IMR-90 (cell line): Measurements from ENCODE around the gene RAET1G. TPM values are rescaled to one million over a fixed set of nuclear protein-coding genes. Genes with fewer than 3 reads are reported as not detected.
"Not testable (repeated sequence)": the region's sequence is repeated elsewhere in the genome, so short reads cannot be mapped to it uniquely, and the experiment has no call there.

ENCODE experiments used
- ATAC-seq: fragments of 200-7000 bp; cut with Tn5 transposase; 2 replicates; pipeline ENCODE4 v1.9.1; 2020; ENCODE audit warnings: low read depth, mild to moderate bottlenecking, moderate library complexity
- BruUV-seq: library from RNA; stranded (reverse); fragments of 400-500 nt; replicated peaks from 2 replicates; lab custom pipeline; 2021; lab: Mats Ljungman, UMichigan
- CTCF ChIA-PET: fragments of 300-600 bp; formaldehyde crosslinking; extraction: SDS; loops from one replicate; lab custom pipeline; 2021; ENCODE audit warnings: antibody characterized with exemption; lab: Yijun Ruan, JAX
- POLR2A ChIA-PET: fragments of 300-600 bp; sonication (Branson Sonifier 250); formaldehyde crosslinking; loops from one replicate; lab custom pipeline; 2022; ENCODE audit warnings: antibody characterized with exemption; ENCODE audit not compliant: unreplicated experiment; lab: Charles Lee
- DNase-seq: peaks from one replicate; pipeline ENCODE4 v3.0.0; 2013
- H2AFZ ChIP-seq: replicated peaks from 2 replicates; pipeline ENCODE3; 2013; ENCODE audit warnings: low read length, mild to moderate bottlenecking; ENCODE audit not compliant: poor library complexity
- H2AK5ac ChIP-seq: 2 replicates; pipeline ENCODE4 v1.6.1; 2013; ENCODE audit warnings: low read depth, low read length, inconsistent platforms
- H2AK9ac ChIP-seq: replicated peaks from 2 replicates; pipeline ENCODE3; 2013; ENCODE audit warnings: mild to moderate bottlenecking, low read depth, low read length, moderate library complexity; ENCODE audit not compliant: poor library complexity
- H2BK120ac ChIP-seq: 2 replicates; pipeline ENCODE4 v1.6.1; 2013; ENCODE audit warnings: low read depth, low read length, inconsistent platforms
- H2BK15ac ChIP-seq: 3 replicates; pipeline ENCODE4 v1.6.1; 2013; ENCODE audit warnings: low read depth, low read length, inconsistent platforms
- H2BK20ac ChIP-seq: 2 replicates; pipeline ENCODE4 v1.6.1; 2013; ENCODE audit warnings: low read depth, mild to moderate bottlenecking, inconsistent platforms, low read length, moderate library complexity
- H2BK5ac ChIP-seq: 2 replicates; pipeline ENCODE4 v1.6.1; 2013; ENCODE audit warnings: mild to moderate bottlenecking, low read depth, low read length, inconsistent platforms; ENCODE audit not compliant: poor library complexity, severe bottlenecking
- H3K14ac ChIP-seq: replicated peaks from 2 replicates; pipeline ENCODE4 v1.6.1; 2013; ENCODE audit warnings: low read depth, low read length, inconsistent platforms
- H3K18ac ChIP-seq: 2 replicates; pipeline ENCODE4 v1.6.1; 2013; ENCODE audit warnings: low read depth, low read length, control low read depth
- H3K23ac ChIP-seq: 2 replicates; pipeline ENCODE4 v1.6.1; 2013; ENCODE audit warnings: low read depth, low read length, inconsistent platforms
- H3K27ac ChIP-seq: 2 replicates; pipeline ENCODE4 v1.5.1; 2013; ENCODE audit warnings: mild to moderate bottlenecking, control low read depth, low read length; ENCODE audit not compliant: insufficient read depth
- H3K27me3 ChIP-seq: 2 replicates; pipeline ENCODE4 v1.6.1; 2013; ENCODE audit warnings: low read length; ENCODE audit not compliant: control insufficient read depth, insufficient read depth
- H3K36me3 ChIP-seq: 2 replicates; pipeline ENCODE4 v1.6.1; 2013; ENCODE audit warnings: low read length, mixed read lengths; ENCODE audit not compliant: control insufficient read depth, insufficient read depth
- H3K4ac ChIP-seq: 2 replicates; pipeline ENCODE4 v1.6.1; 2013; ENCODE audit warnings: low read depth, low read length, inconsistent platforms
- H3K4me1 ChIP-seq: 2 replicates; pipeline ENCODE4 v1.6.1; 2013; ENCODE audit warnings: low read length, mixed read lengths; ENCODE audit not compliant: control insufficient read depth, insufficient read depth
- H3K4me2 ChIP-seq: 2 replicates; pipeline ENCODE4 v1.6.1; 2013; ENCODE audit warnings: low read depth, mild to moderate bottlenecking, control low read depth, low read length, moderate library complexity
- H3K4me3 ChIP-seq: 2 replicates; pipeline ENCODE4 v1.5.1; 2013; ENCODE audit warnings: low read depth, mild to moderate bottlenecking, control low read depth, low read length, moderate library complexity; ENCODE audit not compliant: insufficient read depth
- H3K56ac ChIP-seq: 2 replicates; pipeline ENCODE4 v1.6.1; 2013; ENCODE audit warnings: low read length, inconsistent platforms; ENCODE audit not compliant: insufficient read depth; ENCODE audit errors: extremely low read depth
- H3K79me1 ChIP-seq, 2 experiments: 2 replicates each; pipeline ENCODE4 v1.6.1; 2013; ENCODE audit warnings: low read length in 2 of 2, inconsistent platforms in 1 of 2, low read depth in 1 of 2
- H3K9ac ChIP-seq: 2 replicates; pipeline ENCODE4 v1.6.1; 2013; ENCODE audit warnings: low read depth, low read length, control low read depth
- H3K9me1 ChIP-seq: 2 replicates; pipeline ENCODE4 v1.6.1; 2013; ENCODE audit warnings: low read length, inconsistent platforms; ENCODE audit not compliant: insufficient read depth
- H3K9me3 ChIP-seq: 2 replicates; pipeline ENCODE4 v1.6.1; 2013; ENCODE audit warnings: low read length; ENCODE audit not compliant: control insufficient read depth, insufficient read depth
- H4K20me1 ChIP-seq: 2 replicates; pipeline ENCODE4 v1.6.1; 2013; ENCODE audit warnings: low read length, inconsistent platforms; ENCODE audit not compliant: insufficient read depth
- H4K5ac ChIP-seq: 2 replicates; pipeline ENCODE4 v1.6.1; 2013; ENCODE audit warnings: mild to moderate bottlenecking, low read depth, low read length, control low read depth
- H4K8ac ChIP-seq, 2 experiments: 2 replicates each; pipeline ENCODE4 v1.6.1; 2013; ENCODE audit warnings: low read depth in 2 of 2, low read length in 2 of 2, control low read depth in 1 of 2, inconsistent platforms in 1 of 2
- H4K91ac ChIP-seq: 2 replicates; pipeline ENCODE4 v1.6.1; 2013; ENCODE audit warnings: low read depth, low read length, inconsistent platforms; ENCODE audit not compliant: insufficient read depth
- WGBS, 2 experiments: methylation state at CpG; one replicate each; pipeline versions ENCODE4 v1.1.5 to v1.1.7; 2013; ENCODE audit warnings: missing lambda C conversion rate in 2 of 2; ENCODE audit not compliant: insufficient read length in 1 of 2; ENCODE audit errors: extremely low coverage in 2 of 2; 5-methylcytosine and 5-hydroxymethylcytosine counted together
- dilution Hi-C: fragments of 300-500 bp; cut with HindIII; formaldehyde crosslinking; loops from one replicate; pipeline ENCODE4 v1.14.3; 2018; ENCODE audit warnings: low sequenced_read_pairs; ENCODE audit not compliant: unreplicated experiment
- in situ Hi-C: fragments of 300-500 bp; cut with MboI; formaldehyde crosslinking; loops from 3 replicates; pipeline ENCODE4 v1.14.3; 2019; ENCODE audit warnings: low sequenced_read_pairs, inconsistent platforms, mixed read lengths
- intact Hi-C: fragments of 100-400 bp; cut with micrococcal nuclease; formaldehyde crosslinking; loops from 2 replicates; pipeline ENCODE4 v1.10.0; 2022
- polyA plus RNA-seq, 3 experiments: library from polyadenylated mRNA; depleted of rRNA; stranded (reverse); fragments of >200 nt; gene quantifications; 2 replicates each; pipeline ENCODE4 v1.2.3, GENCODE V29; 2012; ENCODE audit warnings: low replicate concordance in 1 of 3
- total RNA-seq: library from RNA; depleted of rRNA; stranded (reverse); fragments of >200 nt; gene quantifications from 2 replicates; pipeline ENCODE4 v1.2.3, GENCODE V29; 2012

RAET1G gene
- total and polyA plus RNA-seq, 2 of the 4 experiments (the other 2 are of a cell fraction): 1.3 to 4.2 TPM

GRCh38 chr6:149919126-149919833 lies 3.6 kb downstream of the RAET1G start:
- H4K8ac ChIP-seq, in situ Hi-C loops, H3K9ac ChIP-seq, intact Hi-C loops, H3K4ac ChIP-seq, H3K4me2 ChIP-seq, H3K4me1 ChIP-seq, H3K14ac ChIP-seq, H2BK15ac ChIP-seq, H2AK5ac ChIP-seq, CTCF ChIA-PET, H3K56ac ChIP-seq, H3K18ac ChIP-seq, DNase-seq, H4K20me1 ChIP-seq, H3K9me3 ChIP-seq, H4K91ac ChIP-seq, H2AFZ ChIP-seq, H3K9me1 ChIP-seq, H2BK20ac ChIP-seq, BruUV-seq, H3K79me1 ChIP-seq, H3K36me3 ChIP-seq, ATAC-seq, H2BK120ac ChIP-seq, POLR2A ChIA-PET, H2BK5ac ChIP-seq, H3K27me3 ChIP-seq, H4K5ac ChIP-seq, dilution Hi-C loops, H3K4me3 ChIP-seq, H2AK9ac ChIP-seq, H3K27ac ChIP-seq: not testable (repeated sequence)
- no CpG with 5 or more reads among the region's 11 CpGs for WGBS, 2 experiments
- peak overlapping the region; percentile 87; the same call in 1 of the 2 replicates for H3K23ac ChIP-seq
